M059J (cell line): ENCODE measurements around the gene SSU72. TPM values are rescaled to one million over a fixed set of nuclear protein-coding genes. Genes with fewer than 3 reads are reported as not detected.
"Not testable (repeated sequence)": the region's sequence is repeated elsewhere in the genome, so short reads cannot be mapped to it uniquely, and the experiment has no call there.

Experiments used
- DNase-seq: peaks from one replicate; pipeline ENCODE4 v3.0.0-alpha.2; 2012; ENCODE audit warnings: low read depth
- total RNA-seq: library from RNA; depleted of rRNA; stranded (reverse); fragments of >200 nt; shearing (Covaris generic); gene quantifications from 2 replicates; pipeline ENCODE4 v1.2.3, GENCODE V29; 2014; rRNA removed

The SSU72 gene
- total RNA-seq, 1 experiment from 2014 or later: 96.9 TPM

- DNase-seq: no peak
These were observed 67.4 kb downstream of the SSU72 start for GRCh38 chr1:1507305-1507704.

DNA sequence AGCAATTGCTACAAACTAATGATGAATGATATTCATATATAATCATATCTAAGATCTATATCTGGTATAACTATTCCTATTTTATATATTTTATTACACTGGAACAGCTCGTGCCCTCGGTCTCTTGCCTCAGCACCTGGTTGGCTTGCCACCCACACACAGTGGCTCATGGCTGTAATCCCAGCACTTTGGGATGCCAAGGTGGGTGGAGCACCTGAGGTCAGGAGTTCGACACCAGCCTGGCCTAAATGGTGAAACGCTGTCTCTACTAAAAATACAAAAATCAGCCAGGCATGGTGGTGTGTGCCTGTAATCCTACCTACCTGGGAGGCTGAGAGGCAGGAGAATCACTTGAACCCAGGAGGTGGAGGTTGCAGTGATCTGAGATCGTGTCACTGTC, 68.9 kb downstream of the SSU72 start:
- not testable (repeated sequence) for DNase-seq

- DNase-seq: peak; percentile 38
These were observed 69.3 kb downstream of the SSU72 start for GRCh38 chr1:1505366-1505798.

DNA sequence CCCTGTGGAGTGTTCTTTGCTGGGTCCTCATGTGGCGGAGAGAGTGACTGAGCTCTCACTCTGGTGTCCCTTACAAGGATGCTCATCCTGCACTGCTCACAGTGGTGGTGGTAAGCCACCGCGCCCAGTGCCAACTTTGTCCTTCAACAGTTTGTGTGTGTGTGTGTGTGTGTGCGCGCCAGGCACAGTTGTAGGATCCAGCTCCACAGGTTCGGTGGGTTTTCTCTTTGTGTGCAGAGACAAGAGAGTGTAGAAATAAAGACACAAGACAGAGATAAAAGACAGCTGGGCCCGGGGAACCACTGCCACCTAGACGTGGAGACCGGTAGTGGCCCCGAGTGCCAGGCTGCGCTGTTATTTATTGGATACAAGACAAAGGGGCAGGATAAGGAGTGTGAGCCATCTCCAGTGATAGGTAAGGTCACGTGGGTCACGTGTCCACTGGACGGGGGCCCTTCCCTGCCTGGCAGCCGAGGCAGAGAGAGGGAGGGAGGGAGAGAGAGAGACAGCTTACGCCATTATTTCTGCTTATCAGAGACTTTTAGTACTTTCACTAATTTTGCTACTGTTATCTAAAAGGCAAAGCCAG, 69.8 kb downstream of the SSU72 start:
- DNase-seq: peak; percentile 67

GRCh38 chr1:1495461-1495975, 79.1 kb downstream of the SSU72 start:
- not testable (repeated sequence) for DNase-seq

DNA sequence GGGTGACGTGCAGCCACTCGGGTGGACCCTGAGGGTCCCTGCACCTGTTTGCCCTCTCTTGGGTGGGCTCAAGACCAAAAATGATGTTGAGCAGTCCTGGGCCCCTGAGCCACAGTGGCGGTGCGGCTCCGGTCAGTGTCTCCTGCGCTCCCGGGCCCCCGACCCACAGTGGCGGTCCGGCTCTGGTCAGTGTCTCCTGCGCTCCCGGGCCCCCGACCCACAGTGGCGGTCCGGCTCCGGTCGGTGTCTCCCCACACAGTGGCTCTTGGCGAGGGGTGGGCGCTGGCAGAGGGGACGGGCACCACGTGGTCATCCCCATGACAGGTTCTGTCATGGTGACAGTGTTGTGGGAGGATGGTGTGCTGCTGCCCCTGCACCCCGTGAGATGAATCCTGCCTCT, 80.4 kb downstream of the SSU72 start:
- DNase-seq: not testable (repeated sequence)

Other genes with a start within 250 kb of the SSU72 start
- gene TAS1R3, start 243.6 kb downstream of the SSU72 start, total RNA-seq: not detected in 2 replicates
- 22.4 and 34.5 TPM in 2 replicates for gene DVL1, start 225.4 kb downstream of the SSU72 start, total RNA-seq
- 0.25 and 2.6 TPM in 2 replicates for gene MXRA8, start 216.3 kb downstream of the SSU72 start, total RNA-seq
- gene AURKAIP1, start 199.7 kb downstream of the SSU72 start, total RNA-seq: 141 and 178 TPM in 2 replicates
- 29.9 and 35.2 TPM in 2 replicates for gene CCNL2, start 175.5 kb downstream of the SSU72 start, total RNA-seq
- gene MRPL20, start 167.6 kb downstream of the SSU72 start, total RNA-seq: 160 and 166 TPM in 2 replicates
- gene ANKRD65, start 153.6 kb downstream of the SSU72 start, total RNA-seq: 0.17 and 0.64 TPM in 2 replicates
- 0.12 and 1.1 TPM in 2 replicates for gene VWA1, start 139.2 kb downstream of the SSU72 start, total RNA-seq
- not detected in 2 replicates for gene ATAD3C, start 125.2 kb downstream of the SSU72 start, total RNA-seq
- gene ATAD3B, start 103.1 kb downstream of the SSU72 start, total RNA-seq: 2.9 and 7.7 TPM in 2 replicates
- gene ATAD3A, start 62.7 kb downstream of the SSU72 start, total RNA-seq: 26.7 and 55.9 TPM in 2 replicates
- 0.15 TPM in 1 of 2 replicates, not detected in the other for gene TMEM240, start 34.2 kb downstream of the SSU72 start, total RNA-seq
- 1.1 and 6.1 TPM in 2 replicates for gene FNDC10, start 25.3 kb upstream of the SSU72 start, total RNA-seq
- 15.8 and 28.6 TPM in 2 replicates for gene MIB2, start 40.6 kb upstream of the SSU72 start, total RNA-seq
- 0.27 TPM in 1 of 2 replicates, not detected in the other for gene MMP23B, start 57.3 kb upstream of the SSU72 start, total RNA-seq
- gene CDK11B, start 84.1 kb upstream of the SSU72 start, total RNA-seq: 7.4 and 13.2 TPM in 2 replicates
- gene SLC35E2B, start 117.9 kb upstream of the SSU72 start, total RNA-seq: 11.5 and 25.5 TPM in 2 replicates
- gene CDK11A, start 149.5 kb upstream of the SSU72 start, total RNA-seq: 2.6 and 11.0 TPM in 2 replicates
- gene NADK, start 203.6 kb upstream of the SSU72 start, total RNA-seq: 36.8 and 44.7 TPM in 2 replicates